ENCODE data around the gene IGSF9. TPM values are rescaled to one million over a fixed set of nuclear protein-coding genes. Genes with fewer than 3 reads are reported as not detected.

The IGSF9 gene
- total RNA-seq, 1 experiment from 2014 or later = 15.6 TPM

- TF ChIP-seq EZH2 (IDR thresholded peaks at IDR 0.05; ENCODE audit: low read length, unreplicated experiment) (no peak), EZH2phosphoT487 (IDR thresholded peaks at IDR 0.05; ENCODE audit: borderline replicate concordance, low read length) (no peak)
- TF ChIP-seq, protein P1, sequence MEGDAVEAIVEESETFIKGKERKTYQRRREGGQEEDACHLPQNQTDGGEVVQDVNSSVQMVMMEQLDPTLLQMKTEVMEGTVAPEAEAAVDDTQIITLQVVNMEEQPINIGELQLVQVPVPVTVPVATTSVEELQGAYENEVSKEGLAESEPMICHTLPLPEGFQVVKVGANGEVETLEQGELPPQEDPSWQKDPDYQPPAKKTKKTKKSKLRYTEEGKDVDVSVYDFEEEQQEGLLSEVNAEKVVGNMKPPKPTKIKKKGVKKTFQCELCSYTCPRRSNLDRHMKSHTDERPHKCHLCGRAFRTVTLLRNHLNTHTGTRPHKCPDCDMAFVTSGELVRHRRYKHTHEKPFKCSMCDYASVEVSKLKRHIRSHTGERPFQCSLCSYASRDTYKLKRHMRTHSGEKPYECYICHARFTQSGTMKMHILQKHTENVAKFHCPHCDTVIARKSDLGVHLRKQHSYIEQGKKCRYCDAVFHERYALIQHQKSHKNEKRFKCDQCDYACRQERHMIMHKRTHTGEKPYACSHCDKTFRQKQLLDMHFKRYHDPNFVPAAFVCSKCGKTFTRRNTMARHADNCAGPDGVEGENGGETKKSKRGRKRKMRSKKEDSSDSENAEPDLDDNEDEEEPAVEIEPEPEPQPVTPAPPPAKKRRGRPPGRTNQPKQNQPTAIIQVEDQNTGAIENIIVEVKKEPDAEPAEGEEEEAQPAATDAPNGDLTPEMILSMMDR (conservative IDR thresholded peaks at IDR 0.05; ENCODE audit: low read depth, low read length) = no peak
- Histone ChIP-seq H3K27me3 (ENCODE audit: low read length) (no peaks in the 10 kb centered on the region), H3K9me2 (replicated peaks; ENCODE audit: low read length) (no peaks in the 10 kb centered on the region), H3K4me2 (ENCODE audit: low read length) (peak overlapping the region; percentile 11; the same call in 1 of the 2 replicates), H3K9ac (ENCODE audit: low read length) (no peak overlapping the region), H3K4me3 (ENCODE audit: low read length) (no peak overlapping the region), H3F3A (ENCODE audit: low read length, unreplicated experiment) (peaks cover 19% of the 10 kb centered on the region), H3K4me1 (ENCODE audit: insufficient read depth, low read length) (peaks cover 99% of the 10 kb centered on the region), H3K27ac (ENCODE audit: low read length) (peak overlapping the region; percentile 98; the same call in 1 of the 2 replicates), H3K79me2 (ENCODE audit: low read length) (peaks cover 66% of the 10 kb centered on the region), H4K20me1 (ENCODE audit: low read length) (peaks cover 60% of the 10 kb centered on the region), H2AFZ (ENCODE audit: low read length) (no peak overlapping the region), H3K36me3 (ENCODE audit: low read depth, low read length) (peaks cover 65% of the 10 kb centered on the region), H3K9me3 (ENCODE audit: low read length) (no peaks in the 10 kb centered on the region)
- ChIA-PET POLR2A (ENCODE audit: unreplicated experiment) (interaction anchor here (0.6 kb wide), 1 partner anchor 32 kb away, joined by 9 read pairs; no protein-coding TSS in a partner anchor), CTCF (no interaction called here)
- BruUV-seq (replicated peaks) = TSS peak; percentile 9
- intact Hi-C loops (cut with micrococcal nuclease) = no loop called here
- ATAC-seq (no peak), DNase-seq (no peak)
Measured at GRCh38 chr1:159918352-159919200, 26.8 kb downstream of the IGSF9 start.

- H3K79me2 ChIP-seq (ENCODE audit: low read length) = peaks cover 60% of the 10 kb centered on the region
- DNase-seq (peak; percentile 31), ATAC-seq (no peak)
- H3K4me1 ChIP-seq (ENCODE audit: insufficient read depth, low read length) = peaks cover 99% of the 10 kb centered on the region
- peaks cover 25% of the 10 kb centered on the region for H3F3A ChIP-seq (ENCODE audit: low read length, unreplicated experiment)
- POLR2A ChIA-PET (ENCODE audit: unreplicated experiment) = no interaction called here
- H3K36me3 ChIP-seq (ENCODE audit: low read depth, low read length) = peaks cover 62% of the 10 kb centered on the region
- peak overlapping the region; percentile 36 for H3K4me2 ChIP-seq (ENCODE audit: low read length)
- H3K9ac ChIP-seq (ENCODE audit: low read length) = no peak overlapping the region
- TF ChIP-seq EZH2phosphoT487 (IDR thresholded peaks at IDR 0.05; ENCODE audit: borderline replicate concordance, low read length) = no peak
- no peak for TF ChIP-seq EZH2 (IDR thresholded peaks at IDR 0.05; ENCODE audit: low read length, unreplicated experiment)
- TF ChIP-seq, protein P1 (conservative IDR thresholded peaks at IDR 0.05; ENCODE audit: low read depth, low read length) = no peak
- CTCF ChIA-PET = no interaction called here
- no TSS peak for BruUV-seq (replicated peaks)
- H3K27ac ChIP-seq (ENCODE audit: low read length) = peak overlapping the region; percentile 98
- no peaks in the 10 kb centered on the region for H3K9me2 ChIP-seq (replicated peaks; ENCODE audit: low read length)
- H3K27me3 ChIP-seq (ENCODE audit: low read length) = no peaks in the 10 kb centered on the region
- H3K4me3 ChIP-seq (ENCODE audit: low read length) = no peak overlapping the region
- no peak overlapping the region for H2AFZ ChIP-seq (ENCODE audit: low read length)
- intact Hi-C loops (cut with micrococcal nuclease) = no loop called here
- H3K9me3 ChIP-seq (ENCODE audit: low read length) = no peaks in the 10 kb centered on the region
- peaks cover 51% of the 10 kb centered on the region for H4K20me1 ChIP-seq (ENCODE audit: low read length)
Measured at GRCh38 chr1:159917533-159918351, 27.7 kb downstream of the IGSF9 start.

Data from PC-3 (cell line).